Esophagus (tissue), 2 donors: ENCODE results near the gene TCF23. TPM values are rescaled to one million over a fixed set of nuclear protein-coding genes. Genes with fewer than 3 reads are reported as not detected.

Experiments used
- H3K27ac ChIP-seq, 2 donors: one replicate each; pipeline ENCODE4 v1.5.1; 2013; ENCODE audit warnings: low read depth in 2 of 2, mild to moderate bottlenecking in 2 of 2, inconsistent platforms in 1 of 2, low read length in 1 of 2, moderate library complexity in 1 of 2
- H3K27me3 ChIP-seq, 2 donors: one replicate each; pipeline ENCODE4 v1.6.1; 2013; ENCODE audit warnings: low read length in 2 of 2, control low read depth in 1 of 2, mild to moderate bottlenecking in 1 of 2; ENCODE audit not compliant: insufficient read depth in 2 of 2, control insufficient read depth in 1 of 2
- H3K36me3 ChIP-seq, 2 donors: one replicate each; pipeline ENCODE4 v1.6.1; 2013; ENCODE audit warnings: low read length in 1 of 2; ENCODE audit not compliant: control insufficient read depth in 2 of 2, insufficient read depth in 2 of 2
- H3K4me1 ChIP-seq, 2 donors: one replicate each; pipeline ENCODE4 v1.6.1; 2013; ENCODE audit warnings: low read length in 1 of 2; ENCODE audit not compliant: control insufficient read depth in 2 of 2, insufficient read depth in 2 of 2
- H3K4me3 ChIP-seq, 2 donors: one replicate each; pipeline ENCODE4 v1.5.1; 2013; ENCODE audit warnings: low read length in 2 of 2, mild to moderate bottlenecking in 2 of 2, low read depth in 1 of 2, moderate library complexity in 1 of 2
- H3K9me3 ChIP-seq, 2 donors: one replicate each; pipeline ENCODE4 v1.6.1; 2013; ENCODE audit warnings: mild to moderate bottlenecking in 2 of 2, low read depth in 1 of 2, low read length in 1 of 2, moderate library complexity in 1 of 2; ENCODE audit not compliant: control insufficient read depth in 2 of 2, insufficient read depth in 1 of 2
- WGBS, 2 donors: extraction: QIAGEN DNeasy Blood & Tissue Kit; methylation state at CpG; one replicate each; pipeline ENCODE4 v1.1.7; 2013; 5-methylcytosine and 5-hydroxymethylcytosine counted together
- polyA plus RNA-seq, 2 donors: library from polyadenylated mRNA; stranded (reverse); fragments of 200-250 nt; gene quantifications; one replicate each; pipeline ENCODE4 v1.2.3, GENCODE V29; 2013
- donor health status: healthy with polysubstance abuse.
- donor health status: Bipolar disorder and iron deficiency.

TCF23 gene
- polyA plus RNA-seq, 2 donors, result 0.02 TPM; not detected in 1

DNA sequence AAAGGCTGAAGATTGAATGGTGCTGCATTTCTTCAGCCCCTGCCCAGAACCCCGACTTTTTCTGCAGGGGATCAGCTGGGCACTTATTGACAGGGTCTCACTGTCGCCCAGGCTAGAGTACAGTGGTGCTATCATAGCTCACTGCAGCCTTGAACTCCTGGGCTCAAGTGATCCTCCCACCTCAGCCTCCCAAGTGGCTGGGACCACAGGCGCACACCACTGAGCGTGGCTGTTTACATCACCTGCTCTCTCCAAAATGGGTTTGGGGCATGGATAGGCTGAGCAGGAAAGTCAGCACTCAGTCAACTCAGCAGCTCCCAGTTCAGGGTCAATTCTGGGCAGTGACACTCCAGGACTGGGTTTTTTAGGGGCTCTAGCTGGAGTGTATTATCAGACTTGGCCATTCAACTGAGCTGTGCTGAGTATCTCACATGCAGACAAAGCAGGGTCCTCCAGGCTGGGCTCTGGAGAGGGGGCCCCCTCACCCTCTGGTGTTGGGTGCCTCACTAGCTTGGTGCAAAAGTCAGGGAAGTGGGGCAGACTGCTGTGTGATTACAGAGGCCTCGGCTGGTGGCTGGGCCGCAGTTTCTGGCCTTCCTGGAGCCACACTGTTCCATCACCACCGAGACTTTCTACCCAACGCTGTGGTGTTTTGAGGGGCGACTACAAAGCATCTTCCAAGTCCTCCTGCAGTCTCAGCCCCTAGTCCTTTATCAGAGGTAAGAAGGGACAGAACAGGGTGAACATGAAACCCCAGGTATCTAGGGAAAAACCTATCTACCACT is 20.7 kb upstream of the TCF23 start:
- Histone ChIP-seq H3K4me1 (peaks cover 0 to 9% of the 10 kb centered on the region in 2 donors), H3K27ac (no peak overlapping the region), H3K4me3 (no peak overlapping the region), H3K36me3 (peaks cover 2 to 25% of the 10 kb centered on the region in 2 donors), H3K9me3 (no peaks in the 10 kb centered on the region), H3K27me3 (no peaks in the 10 kb centered on the region)
- 88% methylated on average over 9 of the region's 9 CpGs for WGBS, 2 donors

DNA sequence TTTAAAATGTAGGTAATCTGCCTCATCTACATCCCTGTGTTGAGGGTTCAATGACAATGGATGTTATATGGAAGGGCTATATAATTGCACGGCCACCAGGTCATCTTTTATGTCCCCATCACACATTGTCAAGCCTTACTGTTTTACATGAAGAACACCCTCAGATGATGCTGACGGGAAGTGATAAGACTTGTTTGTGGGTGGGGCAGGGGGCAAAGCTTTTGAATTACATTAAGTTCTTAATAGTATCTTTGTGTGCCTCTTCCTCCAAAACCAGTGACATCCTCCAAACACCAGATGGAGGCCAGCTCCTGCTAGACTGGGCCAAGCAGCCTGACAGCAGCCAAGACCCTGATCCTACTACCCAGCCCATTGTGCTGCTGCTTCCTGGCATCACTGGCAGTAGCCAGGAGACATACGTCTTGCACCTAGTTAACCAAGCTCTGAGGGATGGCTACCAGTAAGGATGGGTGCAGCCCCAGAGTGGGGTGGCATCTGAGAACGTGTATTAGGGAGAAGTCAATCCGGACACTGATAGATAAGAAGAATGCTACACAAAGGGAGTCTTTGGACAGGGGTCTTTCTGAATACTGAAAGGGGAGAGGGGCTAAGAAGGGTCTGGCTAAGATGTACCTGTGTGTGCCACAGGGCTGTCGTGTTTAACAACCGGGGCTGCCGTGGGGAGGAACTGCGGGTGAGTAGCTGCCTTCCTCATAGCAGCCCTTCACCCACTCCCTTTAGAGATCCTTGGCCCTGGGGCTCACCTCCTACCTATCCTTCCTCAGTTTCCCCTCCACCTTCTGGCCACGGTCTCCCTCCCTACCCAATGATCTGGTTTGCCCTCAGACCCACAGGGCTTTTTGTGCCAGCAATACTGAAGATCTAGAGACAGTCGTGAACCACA is 19.9 kb upstream of the TCF23 start:
- WGBS, 2 donors, result 77 to 78% methylated on average over 11 of the region's 11 CpGs
- Histone ChIP-seq H3K27ac (no peak overlapping the region), H3K9me3 (no peaks in the 10 kb centered on the region), H3K27me3 (no peaks in the 10 kb centered on the region), H3K36me3 (peaks cover 2 to 25% of the 10 kb centered on the region in 2 donors), H3K4me1 (peaks cover 2 to 10% of the 10 kb centered on the region in 2 donors), H3K4me3 (no peak overlapping the region)

DNA sequence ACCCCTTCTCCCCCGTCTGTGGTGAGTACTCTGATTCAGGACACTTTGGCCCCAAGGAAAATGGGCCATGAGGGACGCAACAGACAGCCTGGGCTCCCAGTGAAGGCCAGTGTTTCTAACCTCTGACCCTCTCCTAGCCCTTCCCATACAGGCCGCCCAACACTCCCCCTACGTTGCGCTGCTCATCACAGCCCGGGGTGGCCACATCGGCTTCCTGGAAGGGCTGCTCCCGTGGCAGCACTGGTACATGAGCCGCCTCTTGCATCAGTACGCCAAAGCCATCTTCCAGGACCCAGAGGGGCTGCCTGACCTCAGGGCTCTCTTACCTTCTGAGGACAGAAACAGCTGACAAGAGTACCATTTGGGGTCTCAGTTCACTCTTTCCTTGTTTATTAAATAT is 18.4 kb upstream of the TCF23 start:
- WGBS, 2 donors, result 90 to 93% methylated on average over 10 of the region's 10 CpGs
- peaks cover 2 to 8% of the 10 kb centered on the region in 2 donors for H3K4me1 ChIP-seq
- H3K9me3 ChIP-seq, result no peaks in the 10 kb centered on the region
- peaks cover 2 to 25% of the 10 kb centered on the region in 2 donors for H3K36me3 ChIP-seq
- no peak overlapping the region for H3K27ac ChIP-seq
- H3K4me3 ChIP-seq, result no peak overlapping the region
- H3K27me3 ChIP-seq, result no peaks in the 10 kb centered on the region

DNA sequence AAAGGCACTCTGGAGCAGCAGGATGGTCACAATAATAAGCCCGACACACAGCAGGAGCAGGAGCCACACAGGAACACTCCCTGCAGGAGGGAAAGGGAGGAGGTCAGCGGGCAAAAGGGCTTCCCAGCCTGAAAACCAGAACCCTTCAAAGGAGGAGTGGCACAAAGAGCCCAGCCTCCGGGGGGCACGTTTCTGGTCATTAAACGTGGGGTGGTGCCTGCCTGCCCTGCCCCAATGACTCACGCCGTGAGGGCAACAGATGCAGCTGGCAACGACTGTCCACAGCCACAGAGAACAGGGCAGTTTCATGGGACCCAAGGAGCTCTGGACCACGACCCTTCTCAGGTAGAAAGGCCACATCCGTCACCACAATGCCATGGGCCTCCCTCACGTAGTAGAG is 17.4 kb upstream of the TCF23 start:
- no peak overlapping the region for H3K27ac ChIP-seq
- H3K4me3 ChIP-seq, result no peak overlapping the region

DNA sequence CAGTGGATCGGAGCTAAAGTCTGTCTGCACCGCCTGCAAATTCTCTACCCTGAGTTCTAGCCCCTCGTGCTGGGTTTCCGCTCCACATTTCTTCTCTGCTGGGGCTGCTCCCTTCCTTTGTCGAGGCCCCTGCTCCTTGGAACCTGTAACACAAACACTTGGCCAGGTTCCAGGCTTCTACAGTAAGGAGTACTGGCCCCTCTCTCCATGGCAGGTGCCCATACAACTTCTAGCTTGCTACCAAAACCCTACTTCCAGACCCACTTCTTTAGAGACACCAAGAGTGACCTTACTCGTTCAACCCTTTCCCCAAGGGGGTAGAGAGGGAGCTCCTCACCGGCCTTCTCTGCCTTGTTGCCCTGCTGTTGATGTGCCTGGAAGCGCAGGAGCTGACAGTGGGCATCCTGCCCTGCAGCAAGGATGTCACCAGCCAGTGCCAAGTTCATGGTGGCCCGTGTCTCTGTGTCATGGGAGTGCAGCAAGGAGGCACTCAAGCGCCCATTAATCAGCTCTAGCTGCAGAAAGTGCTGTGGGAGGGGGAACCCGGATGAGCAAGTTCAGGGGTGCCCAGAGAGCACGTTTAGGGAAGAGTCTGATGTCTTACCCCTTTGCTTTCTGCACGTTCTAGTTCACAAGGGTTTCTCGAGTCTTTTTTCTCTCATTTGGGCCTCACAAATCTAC is 15.5 kb upstream of the TCF23 start:
- H3K9me3 ChIP-seq, result no peaks in the 10 kb centered on the region
- H3K4me1 ChIP-seq, result peaks cover 2 to 8% of the 10 kb centered on the region in 2 donors
- no peaks in the 10 kb centered on the region for H3K27me3 ChIP-seq
- peak overlapping the region in 1 of 2 donors; percentile 6 for H3K27ac ChIP-seq
- peaks cover 2 to 25% of the 10 kb centered on the region in 2 donors for H3K36me3 ChIP-seq
- H3K4me3 ChIP-seq, result peak overlapping the region; percentile 85 to 88
- 38% methylated on average over 14 of the region's 14 CpGs for WGBS, 2 donors

More for the DNA sequence above, 17.4 kb upstream of the TCF23 start:
- 84 to 87% methylated on average over 11 of the region's 11 CpGs for WGBS, 2 donors
- H3K4me1 ChIP-seq, result peaks cover 2 to 8% of the 10 kb centered on the region in 2 donors
- no peaks in the 10 kb centered on the region for H3K9me3 ChIP-seq
- no peaks in the 10 kb centered on the region for H3K27me3 ChIP-seq
- H3K36me3 ChIP-seq, result peaks cover 2 to 25% of the 10 kb centered on the region in 2 donors

DNA sequence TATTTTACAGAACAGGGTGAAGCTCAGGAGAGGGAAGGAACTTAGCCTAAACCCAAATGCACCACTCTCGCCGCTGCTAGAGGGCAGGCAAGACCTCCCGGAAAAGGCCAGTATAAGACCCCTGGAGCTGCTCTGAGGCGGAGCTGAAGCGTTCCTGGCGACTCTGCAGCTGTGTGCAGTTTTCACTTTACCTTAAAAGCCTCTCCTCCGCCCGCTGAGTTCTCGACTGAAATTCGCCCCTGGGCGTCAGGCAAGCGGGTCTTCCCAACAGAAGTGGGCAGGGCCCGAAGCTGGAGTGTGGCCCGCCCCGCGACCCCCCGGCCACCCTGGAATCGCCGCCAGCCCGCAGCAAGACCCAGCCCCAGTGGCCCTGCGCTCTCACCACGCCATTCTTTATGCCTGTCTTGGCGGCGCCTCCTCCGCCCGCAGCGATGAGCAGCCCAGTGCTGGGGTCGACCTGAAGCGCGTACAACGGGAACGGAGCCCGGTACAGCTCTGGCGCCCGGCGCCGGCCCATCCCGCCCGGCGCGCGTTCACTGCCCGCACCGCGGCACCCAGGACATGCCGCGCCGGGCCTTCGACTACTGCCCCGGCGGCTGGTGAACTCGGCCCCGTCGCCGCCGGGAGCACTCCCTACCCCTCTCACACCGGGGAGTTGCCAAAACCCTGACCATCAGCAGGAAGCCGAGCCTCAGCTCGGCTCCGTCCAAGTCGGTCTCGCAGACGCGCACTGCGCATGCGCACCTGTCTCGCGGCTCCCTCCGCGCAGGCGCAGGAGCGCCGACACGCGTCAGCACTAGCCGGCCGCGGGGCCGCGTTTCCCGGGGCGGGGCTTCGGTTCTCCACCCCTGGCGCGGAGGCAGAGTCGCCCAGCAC is 14.7 kb upstream of the TCF23 start, which contains the start of gene PREB:
Gene PREB (minus strand): TSS at position 732 of the 876 bp plus-strand sequence. CDS start 215 bp downstream, at position 517.
- H3K27me3 ChIP-seq, result no peaks in the 10 kb centered on the region
- peaks cover 2 to 25% of the 10 kb centered on the region in 2 donors for H3K36me3 ChIP-seq
- peaks cover 2 to 8% of the 10 kb centered on the region in 2 donors for H3K4me1 ChIP-seq
- H3K4me3 ChIP-seq, result peak within 1 kb of the TSS; percentile 85 to 88
- H3K9me3 ChIP-seq, result no peaks in the 10 kb centered on the region
- H3K27ac ChIP-seq, result peak within 1 kb of the TSS; percentile 82 to 86
- WGBS, 2 donors, result 1% methylated on average over 77 to 86 of the region's 86 CpGs

DNA sequence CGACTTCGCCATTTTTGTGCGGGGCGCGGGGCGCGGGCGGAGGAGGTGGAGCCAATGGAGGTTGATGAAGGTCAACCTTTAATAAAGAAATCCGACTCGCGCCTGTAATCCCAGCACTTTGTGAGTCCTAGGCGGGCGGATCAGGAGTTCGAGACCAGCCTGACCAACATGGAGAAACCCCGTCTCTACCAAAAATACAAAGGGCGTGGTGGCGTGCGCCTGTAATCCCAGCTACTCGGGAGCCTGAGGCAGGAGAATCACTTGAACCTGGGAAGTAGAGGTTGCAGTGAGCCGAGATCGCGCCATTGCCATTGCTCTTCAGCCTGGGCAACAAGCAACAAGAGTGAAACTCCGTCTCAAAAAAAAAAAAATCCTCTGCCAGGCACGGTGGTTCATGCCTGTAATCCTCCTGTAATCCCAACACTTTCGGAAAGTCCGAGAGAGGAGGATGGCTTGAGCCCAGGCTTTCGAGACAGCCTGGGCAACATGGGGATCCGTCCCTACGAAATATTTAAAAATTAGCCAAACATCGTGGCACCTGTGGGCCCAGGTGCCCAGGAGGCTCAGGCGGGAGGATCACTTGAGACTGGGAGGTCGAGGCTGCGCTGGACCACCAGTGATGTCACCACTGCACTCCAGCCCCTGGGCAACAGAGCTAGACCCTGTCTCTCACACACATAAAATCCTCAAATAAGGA is 13.9 kb upstream of the TCF23 start:
- H3K4me3 ChIP-seq, result peak overlapping the region; percentile 6 to 85
- H3K27ac ChIP-seq, result peak overlapping the region in 1 of 2 donors; percentile 36
- peaks cover 2 to 8% of the 10 kb centered on the region in 2 donors for H3K4me1 ChIP-seq
- peaks cover 2 to 25% of the 10 kb centered on the region in 2 donors for H3K36me3 ChIP-seq
- H3K9me3 ChIP-seq, result no peaks in the 10 kb centered on the region
- WGBS, 2 donors, result 51 to 52% methylated on average over 33 of the region's 33 CpGs
- no peaks in the 10 kb centered on the region for H3K27me3 ChIP-seq

DNA sequence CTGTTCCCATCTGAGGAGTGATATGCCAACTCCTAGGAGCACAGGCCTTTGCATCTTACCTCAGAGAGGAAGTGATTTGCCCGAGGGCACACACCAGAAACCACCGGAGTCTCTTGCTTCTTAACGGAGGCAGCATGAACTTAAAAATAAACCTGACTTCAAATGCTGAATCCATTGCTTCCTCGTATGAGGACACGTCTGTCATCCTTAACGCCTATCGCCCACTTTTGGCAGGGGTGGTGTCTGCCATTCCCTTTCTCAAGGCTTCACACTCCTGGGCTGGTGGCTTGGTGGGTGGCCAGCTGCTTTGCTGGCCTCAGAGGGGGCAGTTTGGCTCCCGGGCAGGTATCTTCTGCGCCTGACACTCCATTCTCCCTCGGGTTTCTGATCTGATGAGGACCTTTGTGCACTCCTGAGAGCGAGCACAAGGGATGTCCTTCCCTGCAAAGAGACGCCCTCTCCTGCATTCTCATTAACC is 13.3 kb upstream of the TCF23 start:
- Histone ChIP-seq H3K9me3 (no peaks in the 10 kb centered on the region), H3K36me3 (peaks cover 2 to 20% of the 10 kb centered on the region in 2 donors), H3K27ac (no peak overlapping the region), H3K4me3 (no peak overlapping the region), H3K27me3 (no peaks in the 10 kb centered on the region), H3K4me1 (peaks cover 2 to 8% of the 10 kb centered on the region in 2 donors)
- WGBS, 2 donors, result 83 to 84% methylated on average over 12 of the region's 12 CpGs
